NB4 (cell line): ENCODE results near the gene MSANTD1.

Source experiments
- MYC ChIP-seq: IDR thresholded peaks from 2 replicates; pipeline ENCODE4 v1.6.1; 2011; ENCODE audit warnings: low read depth, low read length
- POLR2A ChIP-seq: IDR thresholded peaks from 2 replicates; pipeline ENCODE4 v1.6.1; 2011; ENCODE audit warnings: mild to moderate bottlenecking; ENCODE audit not compliant: insufficient read length; ENCODE audit errors: extremely low read depth
- TF ChIP-seq, protein P1 (sequence below): IDR thresholded peaks from 2 replicates; pipeline ENCODE4 v1.6.1; 2011; ENCODE audit warnings: low read depth, low read length
- TF ChIP-seq, protein P2 (sequence below): IDR thresholded peaks from one replicate; pipeline ENCODE4 v1.5.1; 2012; ENCODE audit warnings: low read depth, low read length

DNA sequence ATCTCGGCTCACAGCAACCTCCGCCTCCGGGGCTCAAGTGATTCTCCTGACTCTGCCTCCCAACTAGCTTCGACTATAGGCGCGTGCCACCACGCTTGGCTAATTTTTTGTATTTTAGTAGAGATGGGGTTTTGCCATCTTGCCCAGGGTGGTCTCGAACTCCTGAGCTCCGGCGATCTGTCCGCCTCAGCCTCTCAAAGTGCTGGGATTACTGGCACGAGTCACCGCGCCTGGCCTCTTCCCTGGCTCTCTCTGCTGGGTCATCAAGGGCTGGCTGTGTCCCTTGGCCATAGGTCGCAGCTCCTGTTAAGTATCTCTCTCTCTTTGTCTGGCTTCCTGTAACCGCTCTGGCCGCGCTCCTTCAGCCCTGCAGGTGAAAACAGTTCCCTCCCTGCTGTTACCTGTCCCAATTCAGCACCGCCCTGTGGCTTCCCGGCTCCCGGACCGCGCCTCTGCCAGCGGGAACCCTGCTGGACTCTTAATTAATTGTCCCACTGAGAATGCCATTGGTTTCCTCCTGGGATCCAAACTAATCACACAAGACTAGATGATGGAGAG, 42.5 kb downstream of the MSANTD1 start:
- TF ChIP-seq POLR2A (no peak), MYC (no peak)
- TF ChIP-seq, protein P1, sequence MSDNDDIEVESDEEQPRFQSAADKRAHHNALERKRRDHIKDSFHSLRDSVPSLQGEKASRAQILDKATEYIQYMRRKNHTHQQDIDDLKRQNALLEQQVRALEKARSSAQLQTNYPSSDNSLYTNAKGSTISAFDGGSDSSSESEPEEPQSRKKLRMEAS = no peak
- TF ChIP-seq, protein P2, sequence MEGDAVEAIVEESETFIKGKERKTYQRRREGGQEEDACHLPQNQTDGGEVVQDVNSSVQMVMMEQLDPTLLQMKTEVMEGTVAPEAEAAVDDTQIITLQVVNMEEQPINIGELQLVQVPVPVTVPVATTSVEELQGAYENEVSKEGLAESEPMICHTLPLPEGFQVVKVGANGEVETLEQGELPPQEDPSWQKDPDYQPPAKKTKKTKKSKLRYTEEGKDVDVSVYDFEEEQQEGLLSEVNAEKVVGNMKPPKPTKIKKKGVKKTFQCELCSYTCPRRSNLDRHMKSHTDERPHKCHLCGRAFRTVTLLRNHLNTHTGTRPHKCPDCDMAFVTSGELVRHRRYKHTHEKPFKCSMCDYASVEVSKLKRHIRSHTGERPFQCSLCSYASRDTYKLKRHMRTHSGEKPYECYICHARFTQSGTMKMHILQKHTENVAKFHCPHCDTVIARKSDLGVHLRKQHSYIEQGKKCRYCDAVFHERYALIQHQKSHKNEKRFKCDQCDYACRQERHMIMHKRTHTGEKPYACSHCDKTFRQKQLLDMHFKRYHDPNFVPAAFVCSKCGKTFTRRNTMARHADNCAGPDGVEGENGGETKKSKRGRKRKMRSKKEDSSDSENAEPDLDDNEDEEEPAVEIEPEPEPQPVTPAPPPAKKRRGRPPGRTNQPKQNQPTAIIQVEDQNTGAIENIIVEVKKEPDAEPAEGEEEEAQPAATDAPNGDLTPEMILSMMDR = no peak
